Osteocyte (in vitro differentiated cells): ENCODE measurements around the gene PAN2. TPM values are rescaled to one million over a fixed set of nuclear protein-coding genes. Genes with fewer than 3 reads are reported as not detected.
A peak's percentile ranks its signal among the peaks of the same experiment; 100 is the strongest.

Source experiments
- DNase-seq: peaks from one replicate; pipeline ENCODE4 v3.0.0; 2021; ENCODE audit warnings: mixed read lengths; ENCODE audit not compliant: unreplicated experiment; ENCODE audit errors: extremely low spot score
- H3K27ac Mint-ChIP-seq: one replicate; pipeline ENCODE4 v1.8.0; 2021; ENCODE audit warnings: mild to moderate bottlenecking, mixed read lengths; ENCODE audit not compliant: unreplicated experiment
- H3K27me3 Mint-ChIP-seq: one replicate; pipeline ENCODE4 v1.8.0; 2021; ENCODE audit warnings: mixed read lengths; ENCODE audit not compliant: unreplicated experiment
- H3K36me3 Mint-ChIP-seq: one replicate; pipeline ENCODE4 v1.8.0; 2021; ENCODE audit warnings: mixed read lengths; ENCODE audit not compliant: unreplicated experiment
- H3K4me1 Mint-ChIP-seq: one replicate; pipeline ENCODE4 v1.8.0; 2021; ENCODE audit warnings: mixed read lengths; ENCODE audit not compliant: unreplicated experiment
- H3K4me3 Mint-ChIP-seq: one replicate; pipeline ENCODE4 v1.8.0; 2021; ENCODE audit warnings: mild to moderate bottlenecking, moderate library complexity, mixed read lengths; ENCODE audit not compliant: unreplicated experiment
- H3K9me3 Mint-ChIP-seq: one replicate; pipeline ENCODE4 v1.8.0; 2021; ENCODE audit warnings: mixed read lengths; ENCODE audit not compliant: unreplicated experiment
- total RNA-seq: library from RNA; stranded (reverse); gene quantifications from 2 replicates; pipeline ENCODE4 v1.2.1, GENCODE V29; 2021
- TF ChIP-seq, protein P1 (sequence below): fragments of 200-600 bp; sonication (generic); IDR thresholded peaks from 2 replicates; pipeline ENCODE4 v1.5.0; 2021; ENCODE audit warnings: antibody characterized with exemption, mild to moderate bottlenecking, moderate library complexity

Gene PAN2
- total RNA-seq, 1 donor from 2014 or later = 52.7 TPM

DNA sequence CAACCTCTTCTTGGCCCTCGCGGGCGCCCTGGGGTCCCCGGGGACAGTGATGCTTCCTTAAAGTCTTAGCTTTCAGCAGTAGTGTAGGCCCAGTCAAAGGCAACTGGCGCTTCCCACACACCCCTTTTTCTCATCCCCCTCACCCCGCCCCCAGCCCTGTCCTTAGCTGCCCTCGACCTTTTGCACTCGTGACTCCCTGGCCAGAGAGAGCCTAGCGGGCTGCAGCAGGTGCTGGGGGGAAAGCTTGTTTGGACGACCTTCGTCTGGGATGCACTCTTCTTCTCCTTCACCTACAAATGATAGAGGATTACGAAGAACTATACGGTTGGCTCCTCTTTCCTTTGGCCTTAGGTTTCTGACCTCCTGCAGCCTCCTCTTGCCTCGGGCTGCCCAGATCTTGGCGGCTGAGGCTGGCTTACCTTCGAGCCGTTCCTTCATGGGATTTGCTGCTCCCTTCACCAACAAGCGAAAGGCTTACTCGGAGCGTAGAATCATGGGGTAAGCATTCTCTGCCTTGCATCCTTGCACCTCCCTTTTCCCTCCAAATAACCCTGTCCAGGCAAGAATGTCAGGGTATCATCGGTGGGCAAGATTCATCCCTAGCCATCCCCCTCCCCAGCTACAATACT, 66.2 kb downstream of the PAN2 start:
- Mint-ChIP-seq H3K9me3 (no peaks in the 10 kb centered on the region), H3K36me3 (peaks cover 14% of the 10 kb centered on the region), H3K4me3 (peak overlapping the region; percentile 85), H3K4me1 (peaks cover 19% of the 10 kb centered on the region), H3K27ac (peak overlapping the region; percentile 44), H3K27me3 (no peaks in the 10 kb centered on the region)
- no peak for DNase-seq
- TF ChIP-seq, protein P1, sequence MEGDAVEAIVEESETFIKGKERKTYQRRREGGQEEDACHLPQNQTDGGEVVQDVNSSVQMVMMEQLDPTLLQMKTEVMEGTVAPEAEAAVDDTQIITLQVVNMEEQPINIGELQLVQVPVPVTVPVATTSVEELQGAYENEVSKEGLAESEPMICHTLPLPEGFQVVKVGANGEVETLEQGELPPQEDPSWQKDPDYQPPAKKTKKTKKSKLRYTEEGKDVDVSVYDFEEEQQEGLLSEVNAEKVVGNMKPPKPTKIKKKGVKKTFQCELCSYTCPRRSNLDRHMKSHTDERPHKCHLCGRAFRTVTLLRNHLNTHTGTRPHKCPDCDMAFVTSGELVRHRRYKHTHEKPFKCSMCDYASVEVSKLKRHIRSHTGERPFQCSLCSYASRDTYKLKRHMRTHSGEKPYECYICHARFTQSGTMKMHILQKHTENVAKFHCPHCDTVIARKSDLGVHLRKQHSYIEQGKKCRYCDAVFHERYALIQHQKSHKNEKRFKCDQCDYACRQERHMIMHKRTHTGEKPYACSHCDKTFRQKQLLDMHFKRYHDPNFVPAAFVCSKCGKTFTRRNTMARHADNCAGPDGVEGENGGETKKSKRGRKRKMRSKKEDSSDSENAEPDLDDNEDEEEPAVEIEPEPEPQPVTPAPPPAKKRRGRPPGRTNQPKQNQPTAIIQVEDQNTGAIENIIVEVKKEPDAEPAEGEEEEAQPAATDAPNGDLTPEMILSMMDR = no peak

DNA sequence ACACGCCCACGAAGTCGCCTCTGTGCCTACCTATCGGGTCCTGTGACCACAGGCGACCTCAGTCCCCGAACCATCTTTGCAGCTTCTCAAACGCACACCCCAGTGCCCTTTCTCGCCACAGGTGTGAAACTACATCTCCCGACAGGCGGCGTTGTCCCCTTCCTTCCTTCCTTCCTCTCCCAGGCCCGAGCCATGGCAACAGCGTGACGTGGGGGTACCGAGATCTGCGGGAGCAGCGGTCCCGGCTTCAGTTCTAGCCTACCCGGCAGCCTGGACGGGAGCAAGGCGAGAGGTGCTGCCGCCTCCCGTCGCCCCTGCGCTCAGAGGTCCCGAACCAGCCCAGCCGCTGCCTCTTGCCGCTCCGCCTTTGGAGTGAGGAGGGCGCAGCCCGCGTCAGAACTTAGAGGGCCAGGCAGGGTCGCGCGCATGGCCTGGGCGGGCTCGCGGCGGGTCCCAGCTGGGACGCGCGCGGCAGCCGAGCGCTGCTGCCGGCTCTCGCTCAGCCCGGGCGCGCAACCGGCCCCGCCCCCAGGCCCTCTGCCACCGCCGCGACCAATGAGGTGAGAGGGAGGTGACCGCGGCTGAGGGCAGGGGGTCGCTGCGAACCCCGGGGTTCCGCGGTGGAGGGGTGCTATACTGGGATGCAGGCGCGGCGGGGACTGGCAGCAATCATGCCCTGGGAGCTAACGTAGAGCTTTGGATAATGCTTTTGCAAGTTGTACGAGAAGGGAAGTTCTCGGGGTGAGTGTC, 66.9 kb downstream of the PAN2 start, which contains the start of gene COQ10A:
TSS of gene COQ10A (plus strand) at position 250 of the 750 bp plus-strand sequence. CDS start at position 427, 177 bp downstream.
- Mint-ChIP-seq H3K36me3 (peaks cover 14% of the 10 kb centered on the region), H3K27ac (peak within 1 kb of the TSS; percentile 95), H3K9me3 (no peaks in the 10 kb centered on the region), H3K27me3 (no peaks in the 10 kb centered on the region), H3K4me1 (peaks cover 21% of the 10 kb centered on the region), H3K4me3 (peak within 1 kb of the TSS; percentile 85)
- TF ChIP-seq, protein P1 = peak; percentile 82
- DNase-seq = peak; percentile 94

Other genes with a start within 250 kb of the PAN2 start
- 85.9 and 87.9 TPM in 2 replicates for gene PA2G4, start 229.4 kb downstream of the PAN2 start, total RNA-seq
- 3,386 and 3,580 TPM in 2 replicates for gene RPL41, start 217.4 kb downstream of the PAN2 start, total RNA-seq
- gene ZC3H10, start 215.7 kb downstream of the PAN2 start, total RNA-seq = 10.5 and 11.8 TPM in 2 replicates
- 127 and 142 TPM in 2 replicates for gene ESYT1, start 205.7 kb downstream of the PAN2 start, total RNA-seq
- 123 and 139 TPM in 2 replicates for gene MYL6B, start 181.4 kb downstream of the PAN2 start, total RNA-seq
- 1,490 and 1,549 TPM in 2 replicates for gene MYL6, start 175.6 kb downstream of the PAN2 start, total RNA-seq
- 122 and 128 TPM in 2 replicates for gene SMARCC2, start 144.5 kb downstream of the PAN2 start, total RNA-seq
- 71.2 and 77.8 TPM in 2 replicates for gene RNF41, start 112.1 kb downstream of the PAN2 start, total RNA-seq
- gene NABP2, start 109.7 kb downstream of the PAN2 start, total RNA-seq = 42.1 and 45.3 TPM in 2 replicates
- gene SLC39A5, start 103.9 kb downstream of the PAN2 start, total RNA-seq = 0.81 TPM in 1 of 2 replicates, not detected in the other
- gene ANKRD52, start 75.6 kb downstream of the PAN2 start, total RNA-seq = 67.7 and 75.4 TPM in 2 replicates
- 12.8 and 14.4 TPM in 2 replicates for gene COQ10A, start 67.1 kb downstream of the PAN2 start, total RNA-seq
- 199 and 206 TPM in 2 replicates for gene CS, start 33.7 kb downstream of the PAN2 start, total RNA-seq
- gene CNPY2, start 18.0 kb downstream of the PAN2 start, total RNA-seq = 154 and 177 TPM in 2 replicates
- not detected in 2 replicates for gene IL23A, start 4.9 kb upstream of the PAN2 start, total RNA-seq
- 327 and 334 TPM in 2 replicates for gene STAT2, start 26.1 kb upstream of the PAN2 start, total RNA-seq
- not detected in 2 replicates for gene APOF, start 28.9 kb upstream of the PAN2 start, total RNA-seq
- 15.9 and 16.2 TPM in 2 replicates for gene TIMELESS, start 115.4 kb upstream of the PAN2 start, total RNA-seq
- not detected in 2 replicates for gene MIP, start 120.7 kb upstream of the PAN2 start, total RNA-seq
- 2.7 and 3.1 TPM in 2 replicates for gene SPRYD4, start 134.6 kb upstream of the PAN2 start, total RNA-seq
- gene GLS2, start 154.2 kb upstream of the PAN2 start, total RNA-seq = 0.31 TPM in 1 of 2 replicates, not detected in the other
- 65.6 and 80.0 TPM in 2 replicates for gene RBMS2, start 187.8 kb upstream of the PAN2 start, total RNA-seq